ENCODE results near the gene NSMF.

The NSMF gene

DNA sequence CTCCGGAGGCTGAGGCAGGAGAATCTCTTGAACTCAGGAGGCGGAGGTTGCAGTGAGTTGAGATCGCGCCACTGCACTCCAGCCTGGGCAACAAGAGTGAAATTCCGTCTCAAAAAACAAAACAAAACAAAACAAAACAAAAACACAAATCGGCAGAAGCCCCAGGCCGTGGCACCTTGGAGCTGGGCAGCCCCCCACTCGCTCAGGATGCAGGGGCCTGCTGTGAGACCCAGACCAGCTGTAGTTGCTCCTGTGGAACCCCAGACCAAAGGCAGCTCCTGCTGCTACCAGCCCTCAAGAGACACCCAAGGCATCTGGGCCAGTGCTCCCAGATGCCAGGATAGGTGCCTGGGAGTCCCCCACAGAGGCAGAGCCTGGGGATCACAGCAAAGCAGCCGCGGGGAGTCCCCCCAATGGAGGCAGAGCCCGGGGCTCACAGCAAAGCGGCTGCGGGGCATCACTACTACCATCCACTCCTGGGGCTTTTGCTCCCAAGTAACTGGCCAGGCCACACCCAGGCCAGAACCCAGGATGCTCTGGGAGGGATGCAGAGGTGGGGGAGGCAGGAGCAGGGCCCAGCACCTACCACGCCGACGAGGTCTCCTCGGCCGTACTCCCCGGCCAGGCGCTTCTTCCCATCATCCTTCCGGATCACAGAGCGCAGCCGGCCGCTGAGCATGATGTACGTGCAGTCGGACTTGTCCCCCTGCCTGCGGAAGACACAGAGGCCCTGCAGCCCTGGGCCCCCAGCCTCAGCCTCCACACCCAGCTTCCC is 37.7 kb upstream of the NSMF start:
- no peak for ATAC-seq
- no peaks in the 10 kb centered on the region for H3K4me1 Mint-ChIP-seq
- no peaks in the 10 kb centered on the region for H3K9me3 Mint-ChIP-seq
- no peak overlapping the region for H3K27ac Mint-ChIP-seq
- H3K4me3 Mint-ChIP-seq, result no peak overlapping the region
- H3K36me3 Mint-ChIP-seq, result peaks cover 13% of the 10 kb centered on the region
- H3K27me3 Mint-ChIP-seq, result no peaks in the 10 kb centered on the region

GRCh38 chr9:137494550-137495351 is 35.6 kb upstream of the NSMF start:
- H3K27ac Mint-ChIP-seq, result no peak overlapping the region
- no peaks in the 10 kb centered on the region for H3K4me1 Mint-ChIP-seq
- H3K4me3 Mint-ChIP-seq, result no peak overlapping the region
- H3K27me3 Mint-ChIP-seq, result no peaks in the 10 kb centered on the region
- H3K9me3 Mint-ChIP-seq, result no peaks in the 10 kb centered on the region
- H3K36me3 Mint-ChIP-seq, result peaks cover 13% of the 10 kb centered on the region
- ATAC-seq, result peak; percentile 9

DNA sequence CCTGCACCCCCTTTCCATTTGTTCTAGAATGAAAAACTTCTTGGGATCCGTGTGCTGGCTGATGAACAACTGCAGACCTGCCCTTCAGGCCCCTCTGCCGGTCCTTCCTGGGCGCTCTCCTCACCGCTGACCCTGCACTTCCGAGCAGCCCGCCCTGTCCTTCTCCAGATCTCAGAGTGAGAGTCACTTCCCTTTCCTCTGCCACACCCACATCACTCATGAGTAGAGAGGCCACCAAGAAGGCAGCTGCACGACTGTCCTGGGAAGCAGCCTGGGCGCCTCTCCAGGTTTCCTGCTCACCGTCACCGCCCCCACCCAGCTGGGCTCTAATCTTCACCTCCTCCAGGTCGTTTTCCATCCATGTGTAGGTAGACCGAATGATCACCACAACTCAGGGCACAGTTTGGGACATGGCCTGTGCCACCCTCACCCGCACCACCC is 35.0 kb upstream of the NSMF start:
- ATAC-seq, result no peak
- Mint-ChIP-seq H3K4me1 (no peaks in the 10 kb centered on the region), H3K4me3 (no peak overlapping the region), H3K9me3 (no peaks in the 10 kb centered on the region), H3K27me3 (no peaks in the 10 kb centered on the region), H3K27ac (no peak overlapping the region), H3K36me3 (peaks cover 11% of the 10 kb centered on the region)

- H3K27ac Mint-ChIP-seq, result no peak overlapping the region
- H3K4me3 Mint-ChIP-seq, result no peak overlapping the region
- no peaks in the 10 kb centered on the region for H3K4me1 Mint-ChIP-seq
- H3K9me3 Mint-ChIP-seq, result no peaks in the 10 kb centered on the region
- no peaks in the 10 kb centered on the region for H3K27me3 Mint-ChIP-seq
- ATAC-seq, result no peak
- peaks cover 6% of the 10 kb centered on the region for H3K36me3 Mint-ChIP-seq
Measured at GRCh38 chr9:137493364-137494103, 34.4 kb upstream of the NSMF start.

- Mint-ChIP-seq H3K36me3 (peaks cover 6% of the 10 kb centered on the region), H3K4me3 (no peak overlapping the region), H3K27me3 (no peaks in the 10 kb centered on the region), H3K4me1 (no peaks in the 10 kb centered on the region), H3K9me3 (no peaks in the 10 kb centered on the region), H3K27ac (no peak overlapping the region)
- ATAC-seq, result peak; percentile 64
Measured at GRCh38 chr9:137492464-137493363, 33.6 kb upstream of the NSMF start.

- H3K9me3 Mint-ChIP-seq, result no peaks in the 10 kb centered on the region
- H3K36me3 Mint-ChIP-seq, result peaks cover 6% of the 10 kb centered on the region
- H3K4me3 Mint-ChIP-seq, result no peak overlapping the region
- no peak for ATAC-seq
- H3K27ac Mint-ChIP-seq, result no peak overlapping the region
- no peaks in the 10 kb centered on the region for H3K4me1 Mint-ChIP-seq
- H3K27me3 Mint-ChIP-seq, result no peaks in the 10 kb centered on the region
Measured at GRCh38 chr9:137491735-137492432, 32.8 kb upstream of the NSMF start.

DNA sequence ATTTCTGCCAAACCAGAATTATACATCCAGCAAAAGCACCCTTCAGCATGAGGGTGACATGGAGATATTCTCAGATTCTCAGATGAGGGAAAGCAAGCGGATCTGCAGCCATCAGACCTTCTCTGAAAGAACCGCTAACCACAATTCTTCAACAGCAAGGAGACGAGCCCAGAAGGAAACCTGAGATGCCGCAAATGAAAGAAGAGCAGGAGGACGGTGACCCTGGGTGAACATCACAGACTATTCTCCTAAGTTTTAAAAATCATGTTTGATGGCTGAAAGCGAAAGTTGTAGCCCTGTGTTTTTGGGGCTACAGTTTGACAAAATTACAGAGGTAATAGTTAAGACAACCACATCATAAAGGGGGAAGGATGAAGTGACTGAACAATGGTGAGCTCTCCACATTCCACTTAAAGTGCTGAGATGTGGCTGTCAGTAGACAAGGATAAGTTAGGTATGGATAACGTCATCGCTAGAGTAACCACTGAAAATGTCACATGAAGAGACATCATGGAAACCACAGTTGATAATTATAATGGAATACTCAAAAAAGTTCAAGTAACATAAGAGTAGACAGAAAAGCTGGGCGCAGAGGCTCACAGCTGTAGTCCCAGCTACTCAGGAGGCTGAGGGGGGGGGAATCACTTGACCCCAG is 31.5 kb upstream of the NSMF start:
- Mint-ChIP-seq H3K27me3 (no peaks in the 10 kb centered on the region), H3K9me3 (no peaks in the 10 kb centered on the region), H3K4me3 (no peak overlapping the region), H3K36me3 (peaks cover 6% of the 10 kb centered on the region), H3K4me1 (no peaks in the 10 kb centered on the region), H3K27ac (no peak overlapping the region)
- no peak for ATAC-seq

DNA sequence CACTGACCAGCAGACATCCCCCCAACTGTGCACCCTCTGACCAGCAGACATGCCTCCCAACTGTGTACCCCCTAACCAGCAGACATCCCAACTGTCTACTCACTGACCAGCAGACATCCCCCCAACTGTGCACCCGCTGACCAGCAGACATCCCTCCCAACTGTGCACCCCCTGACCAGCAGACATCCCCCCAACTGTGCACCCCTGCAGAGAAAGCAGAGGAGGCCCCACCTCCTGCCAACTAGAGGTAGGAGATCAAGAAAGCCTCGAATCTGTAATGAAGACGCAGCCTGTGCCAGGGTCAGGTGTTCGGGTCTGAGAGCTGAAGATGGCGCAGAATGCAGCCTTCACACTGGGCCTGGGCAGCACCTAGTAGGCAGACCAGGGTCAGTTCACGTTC is 29.8 kb upstream of the NSMF start:
- no peak for ATAC-seq
- Mint-ChIP-seq H3K9me3 (no peaks in the 10 kb centered on the region), H3K4me1 (no peaks in the 10 kb centered on the region), H3K4me3 (no peak overlapping the region), H3K27me3 (no peaks in the 10 kb centered on the region), H3K36me3 (no peaks in the 10 kb centered on the region), H3K27ac (no peak overlapping the region)

GRCh38 chr9:137488327-137488653 is 29.2 kb upstream of the NSMF start:
- H3K36me3 Mint-ChIP-seq, result no peaks in the 10 kb centered on the region

GRCh38 chr9:137487454-137488326 is 28.6 kb upstream of the NSMF start:
- Mint-ChIP-seq H3K27me3 (no peaks in the 10 kb centered on the region), H3K9me3 (no peaks in the 10 kb centered on the region), H3K4me3 (no peak overlapping the region), H3K4me1 (no peaks in the 10 kb centered on the region), H3K27ac (no peak overlapping the region), H3K36me3 (no peaks in the 10 kb centered on the region)
- ATAC-seq, result no peak

More at GRCh38 chr9:137488327-137488653, 29.2 kb upstream of the NSMF start:
- H3K27ac Mint-ChIP-seq, result no peak overlapping the region
- no peak for ATAC-seq
- no peaks in the 10 kb centered on the region for H3K27me3 Mint-ChIP-seq
- H3K4me3 Mint-ChIP-seq, result no peak overlapping the region
- no peaks in the 10 kb centered on the region for H3K4me1 Mint-ChIP-seq
- no peaks in the 10 kb centered on the region for H3K9me3 Mint-ChIP-seq

- no peak for ATAC-seq
- no peak overlapping the region for H3K27ac Mint-ChIP-seq
- peaks cover 6% of the 10 kb centered on the region for H3K4me1 Mint-ChIP-seq
- no peaks in the 10 kb centered on the region for H3K27me3 Mint-ChIP-seq
- no peaks in the 10 kb centered on the region for H3K36me3 Mint-ChIP-seq
- no peak overlapping the region for H3K4me3 Mint-ChIP-seq
- H3K9me3 Mint-ChIP-seq, result no peaks in the 10 kb centered on the region
Measured at GRCh38 chr9:137486545-137487453, 27.7 kb upstream of the NSMF start.

- H3K27ac Mint-ChIP-seq, result no peak overlapping the region
- no peak for ATAC-seq
- H3K9me3 Mint-ChIP-seq, result no peaks in the 10 kb centered on the region
- H3K27me3 Mint-ChIP-seq, result no peaks in the 10 kb centered on the region
- peaks cover 6% of the 10 kb centered on the region for H3K4me1 Mint-ChIP-seq
- no peak overlapping the region for H3K4me3 Mint-ChIP-seq
- H3K36me3 Mint-ChIP-seq, result no peaks in the 10 kb centered on the region
Measured at GRCh38 chr9:137486141-137486490, 27.0 kb upstream of the NSMF start.
